WTC11 (cell line): ENCODE results near the gene SLC7A6OS. TPM values are rescaled to one million over a fixed set of nuclear protein-coding genes. Genes with fewer than 3 reads are reported as not detected.
"Not testable (repeated sequence)": the region's sequence is repeated elsewhere in the genome, so short reads cannot be mapped to it uniquely, and the experiment has no call there.

ENCODE experiments used
- ATAC-seq: fragments of 200-7000 bp; cut with Tn5 transposase; 2 replicates; pipeline ENCODE4 v1.10.0; 2021; ENCODE audit warnings: mild to moderate bottlenecking, moderate library complexity
- CTCF ChIA-PET: fragments of 300-600 bp; sonication (Branson Sonifier 250); formaldehyde crosslinking; loops from one replicate; lab custom pipeline; 2021; ENCODE audit warnings: antibody characterized with exemption; lab: Charles Lee
- POLR2A ChIA-PET: fragments of 350-600 bp; sonication (Branson Sonifier 250); formaldehyde crosslinking; loops from one replicate; lab custom pipeline; 2021; ENCODE audit warnings: antibody characterized with exemption; lab: Charles Lee
- DNase-seq: peaks from one replicate; pipeline ENCODE4 v3.0.0; 2021; ENCODE audit warnings: low spot score
- H3K27ac Mint-ChIP-seq: 2 replicates; pipeline ENCODE4 v1.8.0; 2021; ENCODE audit warnings: mixed read lengths
- H3K27me3 Mint-ChIP-seq: 2 replicates; pipeline ENCODE4 v1.8.0; 2021; ENCODE audit warnings: low read depth, mild to moderate bottlenecking, moderate library complexity, mixed read lengths
- H3K36me3 Mint-ChIP-seq: 2 replicates; pipeline ENCODE4 v1.8.0; 2021; ENCODE audit warnings: mixed read lengths
- H3K4me1 Mint-ChIP-seq: 2 replicates; pipeline ENCODE4 v1.8.0; 2022; ENCODE audit warnings: mixed read lengths
- H3K4me3 Mint-ChIP-seq: 2 replicates; pipeline ENCODE4 v1.8.0; 2021; ENCODE audit warnings: mild to moderate bottlenecking, moderate library complexity, mixed read lengths
- H3K9me3 Mint-ChIP-seq: 2 replicates; pipeline ENCODE4 v1.8.0; 2021; ENCODE audit warnings: mixed read lengths
- CBFB ChIP-seq: sonication (generic); formaldehyde crosslinking; IDR thresholded peaks from 2 replicates; pipeline ENCODE4 v1.8.1; 2022; ENCODE audit warnings: mild to moderate bottlenecking, low read depth, missing genetic modification reagents
- ELF4 ChIP-seq: sonication (generic); formaldehyde crosslinking; IDR thresholded peaks from 2 replicates; pipeline ENCODE4 v1.8.1; 2022; ENCODE audit warnings: low read depth, mild to moderate bottlenecking, moderate library complexity, missing genetic modification reagents
- GTF2I ChIP-seq: fragments of 250-450 bp; sonication (Bioruptor Pico); conservative IDR thresholded peaks from 2 replicates; pipeline ENCODE4 v1.4.0; 2021; ENCODE audit warnings: mild to moderate bottlenecking
- KAT7 ChIP-seq: sonication (generic); formaldehyde crosslinking; IDR thresholded peaks from 2 replicates; pipeline ENCODE4 v1.8.1; 2023; ENCODE audit warnings: missing genetic modification reagents, mild to moderate bottlenecking, borderline replicate concordance
- NFATC4 ChIP-seq: fragments of 250-450 bp; sonication (Bioruptor Pico); IDR thresholded peaks from 2 replicates; pipeline ENCODE4 v1.9.0; 2021; ENCODE audit warnings: mild to moderate bottlenecking
- NFE2L1 ChIP-seq: sonication (generic); formaldehyde crosslinking; IDR thresholded peaks from 2 replicates; pipeline ENCODE4 v1.8.1; 2023; ENCODE audit warnings: missing genetic modification reagents
- OVOL2 ChIP-seq: fragments of 250-450 bp; sonication (Bioruptor Pico); IDR thresholded peaks from 2 replicates; pipeline ENCODE4 v1.9.0; 2021; ENCODE audit warnings: mild to moderate bottlenecking, borderline replicate concordance
- PREB ChIP-seq: sonication (generic); formaldehyde crosslinking; IDR thresholded peaks from 2 replicates; pipeline ENCODE4 v1.8.1; 2022; ENCODE audit warnings: mild to moderate bottlenecking, missing genetic modification reagents, moderate library complexity, borderline replicate concordance
- SOX15 ChIP-seq: fragments of 250-450 bp; sonication (Bioruptor Pico); IDR thresholded peaks from 2 replicates; pipeline ENCODE4 v1.9.0; 2021; ENCODE audit warnings: mild to moderate bottlenecking
- SP1 ChIP-seq: sonication (generic); formaldehyde crosslinking; conservative IDR thresholded peaks from 2 replicates; pipeline ENCODE4 v1.8.1; 2022; ENCODE audit warnings: missing genetic modification reagents
- TEAD4 ChIP-seq: sonication (generic); formaldehyde crosslinking; IDR thresholded peaks from 2 replicates; pipeline ENCODE4 v1.8.0; 2022; ENCODE audit warnings: mild to moderate bottlenecking, missing genetic modification reagents
- TP53 ChIP-seq: sonication (generic); formaldehyde crosslinking; IDR thresholded peaks from 2 replicates; pipeline ENCODE4 v1.8.1; 2023; ENCODE audit warnings: mild to moderate bottlenecking, missing genetic modification reagents
- ZNF232 ChIP-seq: sonication (generic); formaldehyde crosslinking; IDR thresholded peaks from 2 replicates; pipeline ENCODE4 v1.8.0; 2022; ENCODE audit warnings: mild to moderate bottlenecking, missing genetic modification reagents
- ZNF281 ChIP-seq: sonication (generic); formaldehyde crosslinking; IDR thresholded peaks from 2 replicates; pipeline ENCODE4 v1.8.0; 2023; ENCODE audit warnings: mild to moderate bottlenecking, missing genetic modification reagents
- total RNA-seq: library from RNA; stranded (reverse); gene quantifications from 3 replicates; pipeline ENCODE4 v1.2.3, GENCODE V29; 2021
- TF ChIP-seq, protein P1 (sequence below): sonication (generic); formaldehyde crosslinking; IDR thresholded peaks from 2 replicates; pipeline ENCODE4 v1.8.1; 2022; ENCODE audit warnings: low read depth, missing genetic modification reagents, borderline replicate concordance
- TF ChIP-seq, protein P2 (sequence below): sonication (generic); formaldehyde crosslinking; IDR thresholded peaks from 2 replicates; pipeline ENCODE4 v1.8.0; 2023; ENCODE audit warnings: missing genetic modification reagents
- TF ChIP-seq, protein P3 (sequence below): sonication (generic); formaldehyde crosslinking; IDR thresholded peaks from 2 replicates; pipeline ENCODE4 v1.8.1; 2023; ENCODE audit warnings: mild to moderate bottlenecking, missing genetic modification reagents, borderline replicate concordance

Gene SLC7A6OS
- total RNA-seq, 1 experiment from 2014 or later, result 22.6 TPM

DNA sequence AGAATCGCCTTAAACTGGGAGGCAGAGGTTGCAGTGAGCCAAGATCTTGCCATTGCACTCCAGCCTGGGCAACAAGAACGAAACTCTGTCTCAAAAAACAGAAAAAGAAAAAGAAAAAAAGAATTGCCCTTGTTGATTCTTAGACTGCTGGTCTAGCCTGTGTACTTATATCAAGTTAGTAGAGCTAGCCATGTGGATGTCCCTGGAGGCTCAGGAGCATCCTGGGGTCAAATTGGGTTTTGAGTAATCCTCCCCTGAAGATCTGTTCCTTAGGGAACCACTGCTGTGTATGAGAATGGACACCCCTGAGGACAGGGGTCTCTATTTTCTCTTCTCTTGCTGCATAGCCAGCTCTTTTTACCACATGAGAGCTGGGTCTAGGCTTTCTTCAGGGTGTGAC is 21.5 kb downstream of the SLC7A6OS start:
- peaks cover 32% of the 10 kb centered on the region for H3K36me3 Mint-ChIP-seq
- no peak overlapping the region for H3K27ac Mint-ChIP-seq
- H3K27me3 Mint-ChIP-seq, result no peaks in the 10 kb centered on the region
- DNase-seq (no peak), ATAC-seq (no peak)
- no peak overlapping the region for H3K4me3 Mint-ChIP-seq
- H3K4me1 Mint-ChIP-seq, result peaks cover 8% of the 10 kb centered on the region
- no peaks in the 10 kb centered on the region for H3K9me3 Mint-ChIP-seq
- ChIA-PET POLR2A (no interaction called here), CTCF (interaction anchor here (1.7 to 4.2 kb wide), 2 partner anchors 25 to 28 kb away, joined by 6 to 24 read pairs; partner anchors contain the start of gene SLC7A6)
- TF ChIP-seq GTF2I (CRISPR knock-in tag) (no peak), ZNF232 (no peak), SOX15 (CRISPR knock-in tag) (no peak), ELF4 (no peak), TEAD4 (CRISPR knock-in tag) (no peak), CBFB (no peak), OVOL2 (CRISPR knock-in tag) (no peak), PREB (no peak), TP53 (CRISPR knock-in tag) (no peak)
- TF ChIP-seq, protein P1, sequence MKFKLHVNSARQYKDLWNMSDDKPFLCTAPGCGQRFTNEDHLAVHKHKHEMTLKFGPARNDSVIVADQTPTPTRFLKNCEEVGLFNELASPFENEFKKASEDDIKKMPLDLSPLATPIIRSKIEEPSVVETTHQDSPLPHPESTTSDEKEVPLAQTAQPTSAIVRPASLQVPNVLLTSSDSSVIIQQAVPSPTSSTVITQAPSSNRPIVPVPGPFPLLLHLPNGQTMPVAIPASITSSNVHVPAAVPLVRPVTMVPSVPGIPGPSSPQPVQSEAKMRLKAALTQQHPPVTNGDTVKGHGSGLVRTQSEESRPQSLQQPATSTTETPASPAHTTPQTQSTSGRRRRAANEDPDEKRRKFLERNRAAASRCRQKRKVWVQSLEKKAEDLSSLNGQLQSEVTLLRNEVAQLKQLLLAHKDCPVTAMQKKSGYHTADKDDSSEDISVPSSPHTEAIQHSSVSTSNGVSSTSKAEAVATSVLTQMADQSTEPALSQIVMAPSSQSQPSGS (CRISPR knock-in tag), result no peak
- TF ChIP-seq, protein P2, sequence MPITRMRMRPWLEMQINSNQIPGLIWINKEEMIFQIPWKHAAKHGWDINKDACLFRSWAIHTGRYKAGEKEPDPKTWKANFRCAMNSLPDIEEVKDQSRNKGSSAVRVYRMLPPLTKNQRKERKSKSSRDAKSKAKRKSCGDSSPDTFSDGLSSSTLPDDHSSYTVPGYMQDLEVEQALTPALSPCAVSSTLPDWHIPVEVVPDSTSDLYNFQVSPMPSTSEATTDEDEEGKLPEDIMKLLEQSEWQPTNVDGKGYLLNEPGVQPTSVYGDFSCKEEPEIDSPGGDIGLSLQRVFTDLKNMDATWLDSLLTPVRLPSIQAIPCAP (CRISPR knock-in tag), result no peak
- TF ChIP-seq, protein P3, sequence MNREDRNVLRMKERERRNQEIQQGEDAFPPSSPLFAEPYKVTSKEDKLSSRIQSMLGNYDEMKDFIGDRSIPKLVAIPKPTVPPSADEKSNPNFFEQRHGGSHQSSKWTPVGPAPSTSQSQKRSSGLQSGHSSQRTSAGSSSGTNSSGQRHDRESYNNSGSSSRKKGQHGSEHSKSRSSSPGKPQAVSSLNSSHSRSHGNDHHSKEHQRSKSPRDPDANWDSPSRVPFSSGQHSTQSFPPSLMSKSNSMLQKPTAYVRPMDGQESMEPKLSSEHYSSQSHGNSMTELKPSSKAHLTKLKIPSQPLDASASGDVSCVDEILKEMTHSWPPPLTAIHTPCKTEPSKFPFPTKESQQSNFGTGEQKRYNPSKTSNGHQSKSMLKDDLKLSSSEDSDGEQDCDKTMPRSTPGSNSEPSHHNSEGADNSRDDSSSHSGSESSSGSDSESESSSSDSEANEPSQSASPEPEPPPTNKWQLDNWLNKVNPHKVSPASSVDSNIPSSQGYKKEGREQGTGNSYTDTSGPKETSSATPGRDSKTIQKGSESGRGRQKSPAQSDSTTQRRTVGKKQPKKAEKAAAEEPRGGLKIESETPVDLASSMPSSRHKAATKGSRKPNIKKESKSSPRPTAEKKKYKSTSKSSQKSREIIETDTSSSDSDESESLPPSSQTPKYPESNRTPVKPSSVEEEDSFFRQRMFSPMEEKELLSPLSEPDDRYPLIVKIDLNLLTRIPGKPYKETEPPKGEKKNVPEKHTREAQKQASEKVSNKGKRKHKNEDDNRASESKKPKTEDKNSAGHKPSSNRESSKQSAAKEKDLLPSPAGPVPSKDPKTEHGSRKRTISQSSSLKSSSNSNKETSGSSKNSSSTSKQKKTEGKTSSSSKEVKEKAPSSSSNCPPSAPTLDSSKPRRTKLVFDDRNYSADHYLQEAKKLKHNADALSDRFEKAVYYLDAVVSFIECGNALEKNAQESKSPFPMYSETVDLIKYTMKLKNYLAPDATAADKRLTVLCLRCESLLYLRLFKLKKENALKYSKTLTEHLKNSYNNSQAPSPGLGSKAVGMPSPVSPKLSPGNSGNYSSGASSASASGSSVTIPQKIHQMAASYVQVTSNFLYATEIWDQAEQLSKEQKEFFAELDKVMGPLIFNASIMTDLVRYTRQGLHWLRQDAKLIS (CRISPR knock-in tag), result no peak

GRCh38 chr16:68288796-68289195 is 21.9 kb downstream of the SLC7A6OS start:
- H3K27ac Mint-ChIP-seq, DNase-seq, ATAC-seq, H3K9me3 Mint-ChIP-seq, H3K4me1 Mint-ChIP-seq, POLR2A ChIA-PET, H3K4me3 Mint-ChIP-seq, H3K27me3 Mint-ChIP-seq: not testable (repeated sequence)
- H3K36me3 Mint-ChIP-seq, result peaks cover 32% of the 10 kb centered on the region
- CTCF ChIA-PET, result interaction anchor here (4.2 kb wide), 1 partner anchor 25 kb away, joined by 24 read pairs; the partner anchor contains the start of gene SLC7A6

- no peak for DNase-seq
- H3K27ac Mint-ChIP-seq, result no peak overlapping the region
- peaks cover 28% of the 10 kb centered on the region for H3K36me3 Mint-ChIP-seq
- ChIA-PET CTCF (interaction anchor here (4.2 kb wide), 1 partner anchor 24 kb away, joined by 24 read pairs; the partner anchor contains the start of gene SLC7A6), POLR2A (no interaction called here)
- ATAC-seq, result no peak
- no peaks in the 10 kb centered on the region for H3K9me3 Mint-ChIP-seq
- TF ChIP-seq, protein P1 (CRISPR knock-in tag), result no peak
- TF ChIP-seq SP1 (CRISPR knock-in tag) (no peak), ZNF281 (CRISPR knock-in tag) (no peak), PREB (no peak), NFE2L1 (CRISPR knock-in tag) (no peak), NFATC4 (CRISPR knock-in tag) (no peak), KAT7 (CRISPR knock-in tag) (no peak)
- no peak overlapping the region for H3K4me3 Mint-ChIP-seq
- no peaks in the 10 kb centered on the region for H3K27me3 Mint-ChIP-seq
- peaks cover 8% of the 10 kb centered on the region for H3K4me1 Mint-ChIP-seq
Observed at GRCh38 chr16:68288252-68288650, 22.5 kb downstream of the SLC7A6OS start.
